HG03442 (cell line): ENCODE measurements around the gene DTX3L.

Experiments used
- ATAC-seq: cut with Tn5 transposase; IDR thresholded peaks from one replicate; pipeline ENCODE4 v1.9.1; 2021; ENCODE audit warnings: mild to moderate bottlenecking, moderate library complexity; ENCODE audit not compliant: unreplicated experiment

Gene DTX3L

DNA sequence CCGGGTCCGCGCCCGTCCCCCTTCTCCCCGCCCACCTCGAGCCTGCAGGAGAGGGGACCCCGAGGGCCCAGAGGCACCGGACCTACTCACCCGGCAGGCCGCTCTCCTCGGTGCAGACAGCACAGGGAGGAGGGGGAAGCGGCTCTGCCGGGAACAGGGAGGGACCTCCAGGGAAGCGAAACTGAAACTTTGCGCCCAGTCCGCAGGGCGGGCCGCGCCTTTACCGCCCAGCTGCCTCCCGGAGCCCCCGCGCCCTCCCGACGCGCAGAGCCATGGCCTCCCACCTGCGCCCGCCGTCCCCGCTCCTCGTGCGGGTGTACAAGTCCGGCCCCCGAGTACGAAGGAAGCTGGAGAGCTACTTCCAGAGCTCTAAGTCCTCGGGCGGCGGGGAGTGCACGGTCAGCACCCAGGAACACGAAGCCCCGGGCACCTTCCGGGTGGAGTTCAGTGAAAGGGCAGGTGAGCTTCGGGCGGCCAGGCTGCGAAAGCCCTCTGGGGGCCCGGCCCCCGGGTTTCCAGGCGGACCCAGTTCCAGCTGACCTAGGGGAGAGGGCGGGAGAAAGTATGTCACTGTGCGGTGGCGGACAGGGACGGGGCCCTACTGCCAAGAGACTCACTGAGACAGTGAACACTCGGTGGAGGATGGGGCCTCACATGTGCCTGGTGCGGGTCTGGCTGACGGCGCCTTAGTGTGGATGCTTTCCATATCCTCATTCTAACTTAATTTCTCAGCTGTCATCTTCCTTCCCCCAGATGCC is at the start of gene DTX3L, which contains the start of gene PARP9:
DTX3L (plus strand) TSS at position 184 of the 758 bp plus-strand sequence; CDS start at position 273, 89 bp downstream.
PARP9 (minus strand) TSS at position 146 of the 758 bp plus-strand sequence. CDS start 4,680 bp downstream, outside the sequence.
- ATAC-seq, result peak; percentile 69

DNA sequence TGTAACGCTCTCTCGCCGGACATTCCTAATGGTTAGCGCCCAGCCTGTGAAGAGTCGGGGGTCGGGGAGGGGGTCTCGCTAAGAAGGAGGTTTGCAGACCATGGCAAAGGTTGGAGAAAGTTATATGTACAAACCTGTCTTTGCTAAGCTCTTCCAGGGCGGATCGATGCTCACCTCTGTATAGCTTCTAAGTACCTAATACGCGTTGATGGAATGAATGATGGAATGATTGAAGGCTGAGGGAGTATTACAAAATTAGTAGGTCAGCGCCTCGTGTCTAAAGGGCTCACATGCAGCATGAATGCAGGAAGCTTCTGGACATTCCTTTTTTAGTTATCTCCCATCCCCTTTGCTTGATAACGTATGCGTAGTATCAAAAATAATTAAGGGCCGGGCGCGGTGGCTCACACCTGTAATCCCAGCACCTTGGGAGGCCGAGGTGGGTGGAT is 49.1 kb upstream of the DTX3L start:
- no peak for ATAC-seq

DNA sequence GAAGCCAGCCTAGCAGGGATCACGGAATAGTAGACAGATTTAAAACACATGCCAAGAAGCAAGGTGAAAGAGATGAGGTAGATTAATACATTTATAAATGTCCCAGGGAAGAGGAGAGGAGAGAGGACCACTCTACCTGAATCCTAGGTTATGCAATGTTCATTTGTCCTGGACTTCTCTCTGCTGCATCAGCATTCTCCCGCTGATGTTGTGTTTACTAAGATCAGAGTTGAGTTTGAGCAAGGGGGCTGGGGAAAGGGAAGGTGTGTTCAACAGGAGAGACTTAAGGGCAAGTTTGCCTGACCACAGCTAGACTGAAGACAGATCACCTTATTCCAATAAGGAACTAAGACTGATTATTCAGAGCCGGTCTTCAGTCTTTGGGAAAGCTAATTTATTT is 48.3 kb upstream of the DTX3L start:
- no peak for ATAC-seq

DNA sequence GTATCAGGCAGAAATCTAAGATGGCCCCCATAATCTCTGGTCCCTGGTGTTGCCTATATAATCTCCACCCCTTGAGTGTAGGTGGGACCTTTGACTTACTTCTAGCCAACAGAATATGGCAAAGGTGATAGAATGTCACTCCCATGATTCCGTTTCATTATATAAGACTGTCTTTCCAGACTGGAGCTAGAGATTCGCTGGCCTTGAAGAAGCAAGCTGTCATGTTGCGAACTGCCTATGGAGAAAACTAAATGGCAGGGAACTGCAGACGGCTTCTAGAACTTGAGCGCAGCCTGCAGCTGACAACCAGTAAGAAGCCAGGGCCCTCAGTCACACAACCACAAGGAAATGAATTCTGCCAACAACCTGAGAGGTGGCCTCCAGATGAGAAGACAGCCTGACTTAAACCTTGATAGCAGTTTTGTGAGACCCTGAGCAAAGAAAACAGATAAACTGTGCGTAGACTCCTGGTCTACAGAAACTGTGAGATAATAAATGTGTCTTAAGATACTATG is 47.2 kb upstream of the DTX3L start:
- ATAC-seq, result no peak

DNA sequence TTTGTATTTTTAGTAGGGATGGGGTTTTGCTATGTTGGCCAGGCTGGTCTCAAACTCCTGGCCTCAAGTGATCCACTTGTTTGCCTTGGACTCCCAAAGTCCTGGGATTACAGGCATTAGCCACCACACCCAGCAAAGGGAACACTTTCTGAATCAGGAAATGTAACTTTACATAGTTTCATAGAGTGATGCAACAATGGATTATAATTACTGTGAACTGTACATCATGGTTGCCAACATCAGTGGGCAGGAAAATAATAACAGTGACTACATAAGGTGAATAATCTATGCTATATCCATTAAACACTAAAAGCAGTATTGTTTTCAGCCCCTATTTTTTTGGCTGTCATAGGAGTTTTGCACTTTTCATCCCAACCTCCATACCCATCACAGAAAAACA is 44.4 kb upstream of the DTX3L start:
- ATAC-seq, result no peak

DNA sequence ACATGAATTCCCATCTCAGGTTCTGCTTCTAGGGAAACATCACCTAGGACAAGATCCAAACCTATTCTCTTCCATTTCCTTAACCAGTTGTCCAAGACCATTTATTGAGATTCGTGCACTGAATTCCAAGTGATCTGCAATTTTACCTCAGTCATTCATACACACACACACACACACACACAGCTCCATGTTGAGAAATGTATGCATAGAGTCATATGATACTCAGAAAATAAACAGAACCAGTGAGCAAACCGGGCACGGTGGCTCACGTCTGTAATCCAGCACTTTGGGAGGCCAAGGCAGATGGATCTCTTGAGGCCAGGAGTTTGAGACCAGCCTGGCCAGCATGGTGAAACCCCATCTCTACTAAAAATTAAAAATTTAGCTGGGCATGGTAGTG is 43.3 kb upstream of the DTX3L start:
- ATAC-seq, result no peak

DNA sequence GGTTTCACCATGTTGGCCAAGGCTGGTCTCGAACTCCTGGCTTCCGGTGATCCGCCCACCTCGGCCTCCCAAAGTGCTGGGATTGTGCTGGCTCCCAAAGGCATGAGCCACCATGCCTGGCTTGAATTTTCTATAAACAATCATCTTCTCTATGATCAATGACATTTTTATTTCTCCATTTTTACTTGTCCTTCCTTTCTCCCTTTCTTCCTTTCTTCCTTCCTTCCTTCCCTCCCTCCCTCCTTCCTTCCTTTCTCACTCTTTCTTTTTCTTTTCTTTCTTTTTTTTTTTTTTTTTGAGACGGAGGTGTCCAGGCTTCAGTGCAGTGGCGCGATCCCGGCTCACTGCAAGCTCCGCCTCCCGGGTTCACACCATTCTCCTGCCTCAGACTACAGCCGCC is 40.8 kb upstream of the DTX3L start:
- ATAC-seq, result no peak

DNA sequence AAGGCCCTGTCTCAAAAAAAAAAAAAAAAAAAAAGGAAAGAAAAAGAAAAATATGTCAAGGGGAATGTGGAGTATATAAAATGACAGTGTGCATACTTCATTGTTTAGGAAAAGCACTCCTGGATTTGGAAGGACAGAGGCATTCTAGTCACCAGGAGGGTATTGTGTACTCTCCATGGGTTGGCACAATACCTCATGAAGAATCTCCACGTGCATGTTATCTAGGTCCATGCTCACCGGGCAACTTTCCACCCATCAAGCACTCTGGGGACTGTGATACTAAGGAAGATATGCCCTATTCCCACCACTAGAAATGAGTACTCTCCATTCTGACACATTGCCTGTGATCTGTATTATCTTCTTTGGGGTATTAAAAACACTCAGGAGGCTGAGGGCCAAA is 34.0 kb upstream of the DTX3L start:
- ATAC-seq, result no peak

DNA sequence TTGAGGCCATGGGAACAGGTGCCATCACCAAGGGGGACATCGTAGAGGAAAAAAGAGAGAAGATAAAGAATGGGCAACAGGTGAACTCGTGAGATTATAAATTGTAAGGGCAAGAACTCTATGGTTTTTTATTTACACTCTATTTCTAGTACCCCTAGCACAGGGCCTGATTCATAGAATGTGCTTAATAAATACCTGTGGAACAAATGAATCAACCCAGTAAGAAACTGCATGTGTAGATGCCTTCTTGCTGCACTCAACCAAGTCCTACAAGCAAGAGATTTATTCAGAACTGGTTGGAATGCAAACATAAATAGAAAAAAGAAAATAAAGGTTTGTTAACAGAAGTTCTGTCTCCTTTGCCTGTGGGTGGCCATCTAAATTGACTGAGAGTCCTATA is 30.7 kb upstream of the DTX3L start:
- ATAC-seq, result peak; percentile 5

DNA sequence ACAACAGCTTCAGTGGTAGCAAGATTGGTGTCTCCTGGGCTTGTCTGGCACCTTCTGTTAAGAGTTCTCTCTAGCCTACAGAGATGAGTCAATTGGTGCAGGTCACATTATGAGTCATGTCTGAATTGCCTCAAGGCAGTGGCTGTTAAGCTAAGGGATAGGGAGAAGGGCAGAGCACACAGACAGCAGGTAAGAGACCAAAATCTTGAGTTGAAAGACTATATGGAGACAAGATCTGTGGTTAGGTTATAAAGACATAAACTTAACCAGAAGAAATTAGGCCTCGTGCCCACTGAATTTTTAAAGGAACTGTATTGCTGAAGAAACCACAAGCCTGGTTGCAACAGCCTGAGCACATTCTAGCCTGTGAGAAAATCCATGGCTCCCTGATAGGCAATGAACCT is 30.2 kb upstream of the DTX3L start:
- ATAC-seq, result peak; percentile 100

DNA sequence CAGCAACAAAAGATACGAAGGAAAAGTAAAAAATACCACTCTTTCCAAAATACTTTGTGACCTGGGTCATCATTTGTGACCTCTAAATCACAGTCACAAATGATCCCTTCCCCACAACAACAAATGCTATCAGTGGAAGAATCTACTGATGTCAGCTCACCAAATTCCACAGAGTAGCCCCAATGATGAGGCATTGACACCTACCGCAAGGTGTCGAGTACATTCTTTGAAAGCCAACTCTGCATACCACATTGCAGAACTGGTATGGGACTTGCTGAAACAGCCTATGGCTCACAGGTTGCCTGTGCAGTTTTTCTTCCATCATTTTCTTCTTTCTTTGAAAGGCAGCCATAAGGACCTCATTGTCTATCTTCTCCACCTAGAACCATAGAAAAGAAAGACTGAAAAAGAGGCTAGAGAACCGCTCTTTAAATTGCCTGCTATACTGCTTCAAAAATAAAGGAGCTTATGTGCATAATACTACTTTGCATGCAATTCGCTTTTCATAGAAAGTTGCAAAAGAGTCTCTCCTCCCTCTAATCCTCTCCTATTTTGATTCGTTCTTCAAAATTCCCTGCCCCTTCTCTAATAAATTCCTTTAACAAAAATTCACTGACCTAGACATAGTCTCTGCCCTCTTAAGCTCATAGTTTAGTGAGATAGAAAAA is 28.0 kb upstream of the DTX3L start:
- ATAC-seq, result no peak

DNA sequence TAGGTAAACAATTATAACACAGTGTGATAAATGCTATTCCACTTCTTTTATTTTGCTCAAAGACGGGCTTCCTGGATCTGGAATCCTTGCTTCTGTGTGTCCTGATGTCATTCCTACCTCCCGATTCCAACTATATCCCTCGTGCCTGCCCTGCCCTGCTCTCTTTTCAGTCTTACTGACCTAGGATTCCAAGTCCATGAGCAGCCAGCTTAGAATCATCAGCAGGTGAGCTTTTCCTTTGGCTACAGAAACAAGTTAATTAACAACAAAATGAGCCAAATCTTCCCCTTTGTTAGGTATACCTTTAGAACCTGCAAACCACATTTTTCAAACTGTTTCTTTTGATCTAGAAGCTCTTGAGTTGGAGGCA is 27.5 kb upstream of the DTX3L start:
- no peak for ATAC-seq

DNA sequence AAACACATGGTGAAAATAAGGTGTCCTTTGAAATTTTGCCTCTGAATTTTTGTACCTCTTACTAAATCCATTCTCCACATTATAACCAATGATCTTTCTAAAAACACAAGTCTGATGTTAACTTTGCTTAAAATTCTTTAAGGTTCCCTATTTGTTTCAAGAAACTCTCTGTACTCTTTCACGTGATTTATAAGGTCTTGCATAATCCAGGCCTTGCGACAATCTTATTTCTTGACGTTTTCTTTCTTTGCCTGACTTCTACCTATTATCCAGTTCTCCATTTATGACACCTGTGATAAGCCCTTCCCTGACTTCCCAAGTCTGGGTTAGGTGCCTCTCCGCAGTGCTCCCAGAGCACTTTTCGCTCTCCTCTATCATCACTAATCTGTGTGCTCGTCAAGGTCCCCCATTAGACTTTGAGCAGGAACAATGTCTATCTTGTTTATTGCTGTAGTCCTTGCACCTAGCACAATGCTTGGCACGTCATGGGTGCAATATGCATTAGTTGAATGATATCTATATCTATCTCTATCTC is 25.1 kb upstream of the DTX3L start:
- ATAC-seq, result no peak

DNA sequence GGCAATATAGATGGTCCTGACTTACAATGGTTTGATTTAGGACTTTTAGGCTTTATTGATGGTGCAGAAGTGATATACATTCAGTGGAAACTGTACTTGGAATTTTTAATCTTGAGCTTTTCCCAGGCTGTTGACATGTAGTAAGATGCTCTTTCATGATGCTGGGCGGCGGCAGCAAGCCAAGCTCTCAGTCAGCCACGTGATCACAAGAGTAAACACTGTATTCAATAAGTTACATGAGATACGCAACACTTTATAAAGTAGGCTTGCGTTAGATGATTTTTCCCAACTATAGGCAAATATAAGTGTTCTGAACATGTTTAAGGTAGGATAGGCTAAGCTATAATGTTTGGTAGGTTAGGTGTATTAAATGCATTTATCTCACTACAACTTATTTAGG is 18.0 kb upstream of the DTX3L start:
- no peak for ATAC-seq

DNA sequence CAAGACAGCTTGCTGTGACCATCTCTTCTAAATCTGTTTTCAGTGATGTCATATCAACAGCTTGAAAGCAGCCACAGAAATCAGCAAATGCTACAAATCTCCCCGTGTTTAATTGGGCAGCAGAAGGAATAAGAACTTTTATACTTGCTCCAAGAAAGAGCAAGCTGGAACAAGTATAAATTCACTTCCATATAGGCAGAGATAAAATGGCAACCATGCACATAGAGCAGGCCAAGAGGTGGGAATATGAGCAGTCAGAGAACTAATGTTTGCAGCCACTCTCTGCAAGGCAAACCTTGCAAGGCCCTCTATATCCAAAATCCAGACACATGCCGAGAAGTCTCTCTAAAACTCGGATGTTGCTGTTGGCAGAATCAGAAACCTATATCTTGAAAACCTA is 16.1 kb upstream of the DTX3L start:
- ATAC-seq, result no peak

DNA sequence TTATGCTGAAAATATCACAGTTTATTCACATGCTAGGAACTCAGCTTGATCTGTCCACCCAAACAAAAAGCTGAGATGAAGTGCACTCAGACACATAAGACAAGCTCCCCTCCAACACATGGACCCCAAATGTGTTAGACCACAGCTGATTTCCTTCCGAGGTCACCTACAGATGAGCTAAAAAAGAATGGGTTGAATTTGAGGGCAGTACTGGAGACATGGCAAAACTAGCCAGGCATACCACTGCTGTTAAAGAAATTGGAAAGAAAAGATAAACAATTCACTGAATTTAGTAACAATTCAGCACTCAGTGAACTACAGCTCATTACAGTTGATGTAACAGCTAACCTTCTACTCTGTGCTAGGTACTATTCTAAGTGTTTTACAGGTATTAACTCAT is 15.5 kb upstream of the DTX3L start:
- no peak for ATAC-seq

DNA sequence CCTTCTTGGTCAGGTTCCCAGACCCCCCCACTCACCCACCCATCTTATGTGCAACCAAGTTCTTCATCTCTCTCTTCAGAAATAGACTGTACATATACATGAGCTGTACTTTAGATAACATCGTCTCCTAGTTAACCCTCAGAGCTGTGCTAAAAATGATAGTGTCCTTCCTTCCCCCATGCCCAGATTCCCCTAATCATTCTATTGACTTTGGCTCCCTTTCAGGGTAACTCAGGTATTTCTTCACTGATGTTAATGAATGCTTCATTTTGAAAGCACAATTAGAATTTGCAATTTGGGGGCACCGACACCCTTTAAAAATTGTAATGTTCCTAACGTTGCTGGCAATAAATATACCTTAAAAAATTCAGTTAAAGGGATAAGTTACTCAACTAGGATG is 11.0 kb upstream of the DTX3L start:
- no peak for ATAC-seq

DNA sequence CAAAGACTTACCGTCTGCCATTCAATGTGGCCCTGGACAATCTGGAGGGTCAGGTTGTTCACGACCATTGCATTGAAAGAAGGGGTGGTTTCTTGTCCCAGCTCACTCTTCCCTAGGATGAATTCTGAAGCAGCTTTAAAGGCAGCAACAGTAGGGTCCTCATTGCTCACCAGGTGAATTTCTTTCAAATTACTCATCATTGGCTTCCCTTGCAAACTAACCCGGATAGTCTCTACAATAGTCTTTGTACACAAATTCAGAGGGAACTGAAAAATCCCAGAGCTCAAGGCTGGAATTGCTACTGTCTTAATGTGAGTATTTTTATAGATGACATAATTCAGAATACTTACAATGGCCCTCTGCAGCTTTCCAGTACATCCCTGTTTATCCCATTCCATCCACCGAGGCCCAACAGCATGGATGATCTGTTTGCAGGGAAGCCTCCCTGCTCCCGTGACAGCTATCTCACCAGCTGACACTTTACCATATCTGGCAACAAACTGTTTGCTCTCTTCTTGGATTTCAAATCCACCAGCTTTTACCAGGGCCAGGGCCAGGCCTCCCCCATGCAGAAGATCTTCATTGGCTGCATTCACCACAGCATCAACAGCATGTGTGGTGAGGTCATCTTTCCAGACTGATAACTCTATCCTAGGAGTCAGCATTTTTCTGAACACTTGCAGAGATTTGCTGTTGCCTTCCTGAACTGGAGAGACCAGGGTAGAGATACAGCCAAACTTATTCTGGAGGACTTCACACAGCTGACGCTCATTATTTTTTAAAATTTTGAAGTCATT is 8.7 kb upstream of the DTX3L start:
- ATAC-seq, result no peak

DNA sequence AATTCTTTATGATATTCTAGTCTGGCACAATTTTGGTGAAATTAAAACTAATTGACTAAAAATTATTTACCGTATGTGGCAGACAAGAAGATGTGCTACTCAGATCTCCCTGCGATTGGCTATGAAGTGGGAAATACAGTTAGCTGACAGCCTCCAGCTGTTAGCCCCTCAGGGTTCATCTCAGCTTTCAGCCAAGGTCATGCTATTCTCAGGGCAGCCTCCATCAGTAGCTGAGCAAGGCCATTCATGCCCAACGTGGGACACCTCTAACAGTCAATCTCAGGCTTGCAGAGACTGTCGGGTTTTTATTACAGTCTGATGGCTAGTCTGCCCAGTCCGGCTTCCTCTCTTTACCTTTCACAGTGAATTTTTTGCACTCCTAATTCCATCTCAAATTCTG is 6.8 kb upstream of the DTX3L start:
- no peak for ATAC-seq

DNA sequence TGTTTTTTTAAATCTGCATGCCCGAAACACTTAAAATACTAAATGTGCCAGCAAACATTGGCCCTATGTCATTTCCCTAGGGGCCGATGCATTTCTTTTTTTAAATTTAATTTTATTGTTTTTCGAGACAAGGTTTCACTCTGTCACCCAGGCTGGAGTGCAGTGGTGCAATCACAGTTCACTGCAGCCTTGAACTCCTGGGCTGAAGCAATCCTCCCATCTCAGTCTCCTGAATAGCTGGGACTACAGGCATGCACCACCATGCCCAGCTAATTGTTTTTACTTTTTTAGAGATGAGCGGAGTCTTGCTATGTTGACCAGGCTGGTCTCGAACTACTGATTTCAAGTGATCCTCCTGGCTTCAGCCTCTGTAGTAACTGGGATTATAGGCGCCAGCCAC is 5.5 kb upstream of the DTX3L start:
- ATAC-seq, result no peak

DNA sequence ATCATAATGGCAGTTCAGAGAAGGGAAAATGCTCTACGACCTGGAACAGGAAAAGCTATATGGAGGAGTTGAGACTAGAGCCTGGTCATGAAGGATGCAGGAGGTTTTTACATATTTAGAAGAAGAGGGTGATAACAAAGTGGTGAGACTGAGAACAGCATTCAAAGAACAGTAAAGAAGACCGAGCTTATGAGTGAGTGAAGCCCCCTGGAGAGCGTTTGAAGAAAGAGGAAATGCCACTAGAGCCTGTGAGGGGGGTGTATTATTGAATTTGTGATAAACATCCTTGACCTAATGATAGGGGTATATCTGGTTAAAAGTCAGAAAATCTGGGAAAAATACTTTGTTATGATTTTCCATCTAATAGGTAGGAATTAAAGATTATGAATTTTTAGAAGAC is 4.2 kb upstream of the DTX3L start:
- no peak for ATAC-seq
